Endothelial cell (in vitro differentiated cells): ENCODE measurements around the gene STX10. TPM values are rescaled to one million over a fixed set of nuclear protein-coding genes. Genes with fewer than 3 reads are reported as not detected.

Experiments
- DNase-seq: peaks from one replicate; pipeline ENCODE4 v3.0.0; 2021; ENCODE audit warnings: low spot score
- H3K27ac Mint-ChIP-seq: one replicate; pipeline ENCODE4 v1.8.0; 2021; ENCODE audit warnings: mixed read lengths, inconsistent platforms; ENCODE audit not compliant: unreplicated experiment
- H3K27me3 Mint-ChIP-seq: one replicate; pipeline ENCODE4 v1.8.0; 2021; ENCODE audit warnings: mild to moderate bottlenecking, moderate library complexity, mixed read lengths, inconsistent platforms; ENCODE audit not compliant: unreplicated experiment
- H3K36me3 Mint-ChIP-seq: one replicate; pipeline ENCODE4 v1.8.0; 2021; ENCODE audit warnings: mild to moderate bottlenecking, low read depth, mixed read lengths, inconsistent platforms; ENCODE audit not compliant: unreplicated experiment
- H3K4me1 Mint-ChIP-seq: one replicate; pipeline ENCODE4 v1.8.0; 2021; ENCODE audit warnings: mild to moderate bottlenecking, mixed read lengths, inconsistent platforms; ENCODE audit not compliant: unreplicated experiment
- H3K4me3 Mint-ChIP-seq: one replicate; pipeline ENCODE4 v1.8.0; 2021; ENCODE audit warnings: mild to moderate bottlenecking, mixed read lengths, inconsistent platforms; ENCODE audit not compliant: unreplicated experiment
- H3K9me3 Mint-ChIP-seq: one replicate; pipeline ENCODE4 v1.8.0; 2021; ENCODE audit warnings: mixed read lengths, inconsistent platforms; ENCODE audit not compliant: unreplicated experiment
- total RNA-seq: library from RNA; stranded (reverse); fragmentation: NEBNext Ultra II Directional; extraction: Animal tissue kit (Norgen Biotek cat#: 25700); gene quantifications from one replicate; pipeline ENCODE4 v1.2.1, GENCODE V29; 2021; ENCODE audit not compliant: unreplicated experiment
- TF ChIP-seq, protein P1 (sequence below): fragments of 200-600 bp; sonication (generic); IDR thresholded peaks from one replicate; pipeline ENCODE4 v1.5.0; 2021; ENCODE audit warnings: antibody characterized with exemption; ENCODE audit not compliant: unreplicated experiment

STX10 gene
- total RNA-seq, 1 donor from 2014 or later, result 31.8 TPM

DNA sequence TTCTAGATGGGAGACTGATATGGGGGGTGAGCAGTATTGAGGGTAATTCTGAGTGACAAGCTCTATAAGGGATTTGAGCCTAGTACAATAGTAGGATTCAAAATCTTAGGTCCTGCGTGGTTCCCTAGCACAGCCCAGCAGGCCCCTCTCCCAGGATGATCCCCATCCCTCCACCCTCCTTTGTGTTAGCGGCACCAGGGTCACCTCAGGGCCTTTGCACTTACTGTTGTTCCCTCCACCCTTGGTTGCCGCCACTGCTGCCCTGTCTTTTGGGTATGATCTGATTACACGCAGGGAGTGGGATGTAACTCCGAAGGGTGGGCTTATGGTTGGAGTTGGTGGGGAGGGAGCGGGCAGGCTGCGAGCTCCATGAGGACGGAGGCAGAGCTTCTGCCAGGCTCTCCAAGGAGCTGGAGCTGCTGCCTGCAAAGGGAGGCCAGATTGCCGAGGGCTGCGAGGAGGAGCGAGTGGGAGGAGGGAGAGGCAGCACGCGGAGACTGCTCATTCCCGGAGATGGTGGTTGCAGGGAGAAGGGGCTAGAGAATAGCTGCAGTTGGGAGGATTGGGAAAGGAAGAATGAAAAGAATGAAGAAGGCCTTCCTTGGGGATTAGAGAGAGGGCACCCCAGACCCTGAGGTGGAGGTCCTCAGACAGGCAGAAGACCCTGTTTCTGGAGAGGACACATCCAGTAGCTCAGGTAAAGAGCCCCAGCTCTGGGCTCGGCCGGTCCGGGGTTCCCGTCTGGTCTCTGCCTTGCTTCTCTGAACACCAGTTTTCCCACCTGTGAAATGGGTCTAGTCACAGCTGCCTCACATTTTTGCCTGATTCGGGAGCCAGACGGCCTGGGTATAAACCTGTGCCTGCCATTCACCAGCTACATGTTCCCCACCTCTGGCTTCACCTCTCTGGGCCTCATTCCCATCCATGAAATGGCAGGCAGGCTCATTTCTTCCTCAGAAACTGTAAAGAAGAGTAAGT lies 26.9 kb downstream of the STX10 start:
- Mint-ChIP-seq H3K27me3 (peaks cover 2% of the 10 kb centered on the region), H3K27ac (peak overlapping the region; percentile 6), H3K4me3 (peak overlapping the region; percentile 56), H3K4me1 (peaks cover 20% of the 10 kb centered on the region), H3K9me3 (no peaks in the 10 kb centered on the region), H3K36me3 (peaks cover 4% of the 10 kb centered on the region)
- DNase-seq, result no peak
- TF ChIP-seq, protein P1, sequence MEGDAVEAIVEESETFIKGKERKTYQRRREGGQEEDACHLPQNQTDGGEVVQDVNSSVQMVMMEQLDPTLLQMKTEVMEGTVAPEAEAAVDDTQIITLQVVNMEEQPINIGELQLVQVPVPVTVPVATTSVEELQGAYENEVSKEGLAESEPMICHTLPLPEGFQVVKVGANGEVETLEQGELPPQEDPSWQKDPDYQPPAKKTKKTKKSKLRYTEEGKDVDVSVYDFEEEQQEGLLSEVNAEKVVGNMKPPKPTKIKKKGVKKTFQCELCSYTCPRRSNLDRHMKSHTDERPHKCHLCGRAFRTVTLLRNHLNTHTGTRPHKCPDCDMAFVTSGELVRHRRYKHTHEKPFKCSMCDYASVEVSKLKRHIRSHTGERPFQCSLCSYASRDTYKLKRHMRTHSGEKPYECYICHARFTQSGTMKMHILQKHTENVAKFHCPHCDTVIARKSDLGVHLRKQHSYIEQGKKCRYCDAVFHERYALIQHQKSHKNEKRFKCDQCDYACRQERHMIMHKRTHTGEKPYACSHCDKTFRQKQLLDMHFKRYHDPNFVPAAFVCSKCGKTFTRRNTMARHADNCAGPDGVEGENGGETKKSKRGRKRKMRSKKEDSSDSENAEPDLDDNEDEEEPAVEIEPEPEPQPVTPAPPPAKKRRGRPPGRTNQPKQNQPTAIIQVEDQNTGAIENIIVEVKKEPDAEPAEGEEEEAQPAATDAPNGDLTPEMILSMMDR, result no peak

DNA sequence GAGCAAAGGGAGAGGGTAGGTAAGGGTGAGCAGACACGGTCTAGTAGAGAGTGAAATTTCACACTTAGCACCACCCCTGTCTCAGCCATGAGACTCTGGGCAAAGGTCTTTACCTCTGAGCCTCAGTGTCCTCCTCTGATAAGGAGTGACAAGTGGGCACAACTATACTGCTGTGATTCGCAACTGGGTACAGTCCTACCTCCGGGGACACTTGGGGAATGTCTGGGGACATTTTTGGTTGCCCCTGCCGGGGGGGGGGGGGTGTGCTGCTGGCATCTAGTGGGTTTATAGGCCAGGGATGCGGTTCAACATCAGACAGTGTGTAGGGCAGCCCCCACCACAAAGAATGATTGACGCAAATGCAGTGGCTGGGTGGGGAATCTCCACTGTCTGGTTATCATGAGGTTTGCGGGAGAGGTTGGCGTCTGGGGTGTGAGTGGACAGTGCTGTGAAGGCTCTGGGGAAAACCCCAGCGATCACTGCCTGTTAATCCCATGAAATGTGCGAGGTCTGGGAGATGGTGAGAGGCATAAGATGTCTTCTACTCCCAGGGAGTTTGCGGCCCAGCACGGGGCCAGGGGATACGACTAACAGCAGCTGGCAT lies 27.8 kb downstream of the STX10 start:
- TF ChIP-seq, protein P1, result no peak
- Mint-ChIP-seq H3K9me3 (no peaks in the 10 kb centered on the region), H3K36me3 (peaks cover 4% of the 10 kb centered on the region), H3K27me3 (peaks cover 7% of the 10 kb centered on the region), H3K4me3 (no peak overlapping the region), H3K4me1 (peaks cover 24% of the 10 kb centered on the region), H3K27ac (peak overlapping the region; percentile 6)
- no peak for DNase-seq

DNA sequence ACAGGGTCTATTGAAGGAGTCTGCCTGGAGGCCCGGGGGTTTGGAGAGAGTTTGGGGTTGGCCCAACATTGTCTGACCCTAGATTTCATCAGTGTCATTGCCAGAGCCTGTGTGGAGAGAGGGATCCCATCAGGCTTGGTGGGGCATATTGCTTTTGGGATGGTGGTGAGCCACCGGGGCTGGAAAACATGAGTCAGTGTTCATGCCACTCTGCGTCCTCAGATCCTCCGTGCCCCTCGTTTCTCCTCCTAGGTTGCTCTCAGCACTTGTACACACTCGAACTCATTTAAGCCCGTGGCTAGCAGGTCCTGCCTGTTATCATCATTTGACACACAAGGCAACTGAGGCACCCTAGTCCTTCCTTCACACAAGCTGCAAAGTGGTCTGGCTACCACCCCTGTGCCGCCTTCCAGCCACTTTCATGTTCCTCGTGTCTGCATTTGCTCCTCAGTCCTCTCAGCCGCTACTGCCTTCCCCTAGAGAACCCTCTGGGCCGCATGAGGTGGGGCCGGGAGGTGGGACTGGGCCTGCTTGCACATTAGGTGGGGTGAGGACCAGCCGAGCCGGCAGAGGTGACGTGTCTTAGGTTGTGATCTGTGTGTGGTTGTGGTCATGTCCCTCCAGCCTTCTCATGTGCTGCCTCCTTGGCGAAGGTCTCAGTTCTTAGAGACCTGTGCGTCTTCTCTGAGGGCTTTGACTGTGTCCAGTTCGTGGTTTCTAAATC lies 28.5 kb downstream of the STX10 start:
- Mint-ChIP-seq H3K4me1 (peaks cover 28% of the 10 kb centered on the region), H3K4me3 (no peak overlapping the region), H3K27me3 (peaks cover 7% of the 10 kb centered on the region), H3K27ac (no peak overlapping the region), H3K9me3 (no peaks in the 10 kb centered on the region), H3K36me3 (peaks cover 8% of the 10 kb centered on the region)
- TF ChIP-seq, protein P1, result no peak
- no peak for DNase-seq

DNA sequence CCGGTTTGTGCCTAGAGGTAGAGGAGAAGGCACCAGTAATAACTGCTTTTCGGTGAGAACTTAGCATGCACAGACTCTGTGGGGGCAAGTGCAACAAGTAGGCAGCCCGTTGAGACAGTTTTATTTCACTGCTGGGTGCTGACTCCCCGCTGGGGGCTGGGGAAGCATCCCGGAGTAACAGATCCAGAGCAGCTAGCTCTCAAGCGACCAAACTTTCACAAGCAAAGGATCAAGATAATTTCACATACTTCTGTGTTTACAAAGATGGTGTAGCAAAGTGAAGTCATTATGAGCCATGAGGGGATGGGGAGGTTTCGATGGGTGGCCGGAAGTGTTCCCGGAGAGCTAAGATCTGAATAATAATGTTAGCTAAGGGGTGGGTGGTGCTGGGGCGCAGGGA lies 29.4 kb downstream of the STX10 start:
- Mint-ChIP-seq H3K9me3 (no peaks in the 10 kb centered on the region), H3K36me3 (peaks cover 11% of the 10 kb centered on the region), H3K4me1 (peaks cover 34% of the 10 kb centered on the region), H3K27ac (peak overlapping the region; percentile 57), H3K27me3 (peaks cover 10% of the 10 kb centered on the region), H3K4me3 (peak overlapping the region; percentile 69)
- TF ChIP-seq, protein P1, result no peak
- DNase-seq, result no peak
